HFFc6 (cell line): ENCODE results near the gene SPEF1. TPM values are rescaled to one million over a fixed set of nuclear protein-coding genes. Genes with fewer than 3 reads are reported as not detected.
A peak's percentile ranks its signal among the peaks of the same experiment; 100 is the strongest.

Experiments
- DNase-seq: peaks from one replicate; pipeline ENCODE4 v3.0.0-alpha.2; 2018
- H3K27ac Mint-ChIP-seq: 2 replicates; pipeline ENCODE4 v1.8.0; 2020; ENCODE audit warnings: mild to moderate bottlenecking, mixed read lengths
- H3K27me3 Mint-ChIP-seq: 2 replicates; pipeline ENCODE4 v1.8.0; 2021; ENCODE audit warnings: mild to moderate bottlenecking, moderate library complexity, mixed read lengths; ENCODE audit not compliant: insufficient read depth
- H3K36me3 Mint-ChIP-seq: 2 replicates; pipeline ENCODE4 v1.8.0; 2021; ENCODE audit warnings: low read depth, mixed read lengths
- H3K4me1 Mint-ChIP-seq: 2 replicates; pipeline ENCODE4 v1.8.0; 2020; ENCODE audit warnings: low read depth, mixed read lengths
- H3K4me3 Mint-ChIP-seq: 2 replicates; pipeline ENCODE4 v1.8.0; 2020; ENCODE audit warnings: mild to moderate bottlenecking, moderate library complexity, mixed read lengths
- H3K9me3 Mint-ChIP-seq: 2 replicates; pipeline ENCODE4 v1.8.0; 2020; ENCODE audit warnings: mild to moderate bottlenecking, mixed read lengths
- total RNA-seq, 6 experiments: library from RNA; stranded (reverse); fragmentation: NEBNext Ultra II Directional; extraction: Animal tissue kit (Norgen Biotek cat#: 25700); gene quantifications; 2 replicates in 1 of 6; 3 replicates in 5 of 6; pipeline ENCODE4 v1.2.3, GENCODE V29; 2021
- TF ChIP-seq, protein P1 (sequence below): fragments of 200-600 bp; sonication (generic); IDR thresholded peaks from 2 replicates; pipeline ENCODE4 v1.5.0; 2021; ENCODE audit warnings: antibody characterized with exemption, mild to moderate bottlenecking

The SPEF1 gene
- total RNA-seq, 6 experiments from 2014 or later = 0.19 to 0.48 (median 0.36) TPM; not detected in 1

- TF ChIP-seq, protein P1, sequence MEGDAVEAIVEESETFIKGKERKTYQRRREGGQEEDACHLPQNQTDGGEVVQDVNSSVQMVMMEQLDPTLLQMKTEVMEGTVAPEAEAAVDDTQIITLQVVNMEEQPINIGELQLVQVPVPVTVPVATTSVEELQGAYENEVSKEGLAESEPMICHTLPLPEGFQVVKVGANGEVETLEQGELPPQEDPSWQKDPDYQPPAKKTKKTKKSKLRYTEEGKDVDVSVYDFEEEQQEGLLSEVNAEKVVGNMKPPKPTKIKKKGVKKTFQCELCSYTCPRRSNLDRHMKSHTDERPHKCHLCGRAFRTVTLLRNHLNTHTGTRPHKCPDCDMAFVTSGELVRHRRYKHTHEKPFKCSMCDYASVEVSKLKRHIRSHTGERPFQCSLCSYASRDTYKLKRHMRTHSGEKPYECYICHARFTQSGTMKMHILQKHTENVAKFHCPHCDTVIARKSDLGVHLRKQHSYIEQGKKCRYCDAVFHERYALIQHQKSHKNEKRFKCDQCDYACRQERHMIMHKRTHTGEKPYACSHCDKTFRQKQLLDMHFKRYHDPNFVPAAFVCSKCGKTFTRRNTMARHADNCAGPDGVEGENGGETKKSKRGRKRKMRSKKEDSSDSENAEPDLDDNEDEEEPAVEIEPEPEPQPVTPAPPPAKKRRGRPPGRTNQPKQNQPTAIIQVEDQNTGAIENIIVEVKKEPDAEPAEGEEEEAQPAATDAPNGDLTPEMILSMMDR = no peak
Observed at GRCh38 chr20:3804254-3804751, 23.1 kb upstream of the SPEF1 start.

DNA sequence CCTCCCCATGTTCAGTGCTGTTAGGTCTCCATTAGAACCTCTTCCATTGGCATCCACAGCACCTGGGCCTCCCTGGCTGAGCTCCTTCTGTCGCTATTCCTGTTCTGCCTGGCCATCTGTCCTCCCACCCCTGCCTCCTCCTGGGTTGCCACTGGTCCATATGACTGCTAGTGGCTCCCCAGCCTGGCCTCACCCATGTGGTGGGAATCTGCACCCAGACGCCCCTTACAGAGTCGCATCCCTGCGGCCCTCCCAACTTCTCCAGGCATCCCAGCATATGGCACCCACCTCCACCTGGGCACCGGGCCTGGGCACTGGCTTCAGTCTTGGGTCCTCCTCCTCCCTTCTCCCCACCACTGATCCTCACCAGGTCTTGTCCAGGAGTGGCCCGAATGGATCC is 22.6 kb upstream of the SPEF1 start:
- TF ChIP-seq, protein P1 = no peak
- H3K36me3 Mint-ChIP-seq = peaks cover 50% of the 10 kb centered on the region
- H3K9me3 Mint-ChIP-seq = 0 out of 2 replicates have a peak, but pooled peaks cover 4% of the 10 kb centered on the region
- H3K4me3 Mint-ChIP-seq = no peak overlapping the region
- H3K4me1 Mint-ChIP-seq = peaks cover 74% of the 10 kb centered on the region
- H3K27me3 Mint-ChIP-seq = peaks cover 10% of the 10 kb centered on the region; the same call in 1 of the 2 replicates
- peak overlapping the region; percentile 75 for H3K27ac Mint-ChIP-seq
- no peak for DNase-seq

More at GRCh38 chr20:3804254-3804751, 23.1 kb upstream of the SPEF1 start:
- Mint-ChIP-seq H3K36me3 (peaks cover 46% of the 10 kb centered on the region), H3K9me3 (0 out of 2 replicates have a peak, but pooled peaks cover 4% of the 10 kb centered on the region), H3K4me3 (no peak overlapping the region), H3K4me1 (peaks cover 69% of the 10 kb centered on the region), H3K27ac (peak overlapping the region; percentile 75), H3K27me3 (peaks cover 7% of the 10 kb centered on the region; the same call in 1 of the 2 replicates)
- no peak for DNase-seq

- H3K27ac Mint-ChIP-seq = peak overlapping the region; percentile 75
- no peak overlapping the region for H3K4me3 Mint-ChIP-seq
- no peak for DNase-seq
- H3K9me3 Mint-ChIP-seq = 0 out of 2 replicates have a peak, but pooled peaks cover 3% of the 10 kb centered on the region
- H3K4me1 Mint-ChIP-seq = peaks cover 77% of the 10 kb centered on the region
- peaks cover 11% of the 10 kb centered on the region; the same call in 1 of the 2 replicates for H3K27me3 Mint-ChIP-seq
- TF ChIP-seq, protein P1 = no peak
- H3K36me3 Mint-ChIP-seq = peaks cover 50% of the 10 kb centered on the region
Observed at GRCh38 chr20:3803289-3803688, 22.0 kb upstream of the SPEF1 start.

DNA sequence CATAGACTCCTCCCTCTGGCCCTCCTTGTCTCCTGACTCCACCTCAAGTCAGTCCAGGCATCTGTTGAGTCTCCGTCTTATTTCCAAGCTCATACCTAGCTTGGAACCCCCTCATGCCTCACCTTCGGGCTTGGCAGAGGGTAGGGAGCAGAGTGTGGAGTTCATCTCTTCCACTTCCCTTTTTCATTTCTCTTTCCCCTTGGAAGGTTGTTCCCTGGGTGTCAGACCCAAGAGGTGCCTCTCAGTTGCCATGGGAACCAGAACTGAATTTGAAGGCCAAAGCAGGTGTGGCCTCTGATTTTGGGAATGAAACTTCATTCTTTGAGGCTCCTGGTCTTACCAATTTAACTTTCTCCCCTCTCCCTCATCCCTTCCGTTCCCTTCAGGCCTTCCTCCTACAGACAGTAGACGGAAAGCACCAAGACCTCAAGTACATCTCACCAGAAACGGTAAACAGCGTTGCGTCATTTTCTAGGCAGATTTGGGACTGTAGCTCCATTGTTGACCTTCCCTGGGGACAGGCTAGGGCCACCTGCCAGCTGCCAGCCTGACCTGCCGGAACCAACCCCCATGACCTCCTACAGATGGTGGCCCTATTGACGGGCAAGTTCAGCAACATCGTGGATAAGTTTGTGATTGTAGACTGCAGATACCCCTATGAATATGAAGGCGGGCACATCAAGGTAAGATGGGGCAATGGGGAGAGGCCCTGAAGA is 21.4 kb upstream of the SPEF1 start:
- H3K27ac Mint-ChIP-seq = peak overlapping the region; percentile 75
- peaks cover 53% of the 10 kb centered on the region for H3K36me3 Mint-ChIP-seq
- H3K4me3 Mint-ChIP-seq = no peak overlapping the region
- peaks cover 77% of the 10 kb centered on the region for H3K4me1 Mint-ChIP-seq
- TF ChIP-seq, protein P1 = no peak
- peaks cover 8% of the 10 kb centered on the region for H3K27me3 Mint-ChIP-seq
- H3K9me3 Mint-ChIP-seq = no peaks in the 10 kb centered on the region
- no peak for DNase-seq

DNA sequence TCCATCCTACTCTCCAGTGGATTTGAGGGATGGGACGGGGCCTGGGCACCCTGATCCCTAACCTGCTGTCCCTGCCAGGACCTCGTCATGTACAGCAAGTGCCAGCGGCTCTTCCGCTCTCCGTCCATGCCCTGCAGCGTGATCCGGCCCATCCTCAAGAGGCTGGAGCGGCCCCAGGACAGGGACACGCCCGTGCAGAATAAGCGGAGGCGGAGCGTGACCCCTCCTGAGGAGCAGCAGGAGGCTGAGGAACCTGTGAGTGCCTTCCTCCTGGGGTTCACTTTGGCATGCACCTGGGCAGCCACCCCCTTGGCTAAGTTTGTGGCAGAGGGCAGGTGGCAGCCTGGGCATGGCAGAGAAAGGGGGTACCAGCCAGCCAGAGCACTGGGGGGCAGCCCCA is 20.6 kb upstream of the SPEF1 start:
- Mint-ChIP-seq H3K4me3 (no peak overlapping the region), H3K27ac (no peak overlapping the region), H3K36me3 (peaks cover 58% of the 10 kb centered on the region), H3K27me3 (peaks cover 8% of the 10 kb centered on the region), H3K9me3 (no peaks in the 10 kb centered on the region), H3K4me1 (peaks cover 77% of the 10 kb centered on the region)
- TF ChIP-seq, protein P1 = no peak
- DNase-seq = no peak
